GM12865 (cell line): ENCODE measurements around the gene MAD1L1.

ENCODE experiments used
- DNase-seq: peaks from one replicate; pipeline ENCODE4 v3.0.0; 2010; ENCODE audit warnings: low read depth
- H3K4me3 ChIP-seq: 2 replicates; pipeline ENCODE4 v1.5.1; 2011; ENCODE audit warnings: mild to moderate bottlenecking, low read depth, low read length, control low read depth
- TF ChIP-seq, protein P1 (sequence below): IDR thresholded peaks from 2 replicates; pipeline ENCODE4 v1.5.1; 2011; ENCODE audit warnings: low read length, control low read depth, low read depth, inconsistent platforms; ENCODE audit not compliant: insufficient read depth; ENCODE audit errors: missing control alignments

Gene MAD1L1

DNA sequence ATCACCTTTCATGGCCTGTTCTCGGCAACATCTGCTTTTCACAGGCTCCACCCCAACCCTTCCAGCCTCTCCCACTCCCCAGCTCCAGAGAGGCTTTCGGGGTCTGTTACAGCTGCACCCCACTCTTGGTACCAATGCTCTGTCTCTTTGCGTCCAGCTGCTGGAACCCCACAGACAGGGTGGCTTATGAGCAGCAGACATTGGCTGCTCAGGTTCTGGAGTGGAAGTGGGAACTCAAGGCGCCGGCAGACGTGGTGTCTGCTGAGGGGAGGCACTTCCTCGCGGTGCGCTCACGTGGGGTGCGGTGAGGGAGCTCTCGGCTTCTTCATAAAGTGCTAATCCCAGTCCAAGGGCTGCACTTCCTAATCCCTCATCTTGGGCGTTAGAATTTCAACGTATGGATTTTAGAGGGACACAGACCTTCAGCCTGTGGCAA is 377.0 kb downstream of the MAD1L1 start:
- no peak overlapping the region for H3K4me3 ChIP-seq
- DNase-seq: no peak
- TF ChIP-seq, protein P1, sequence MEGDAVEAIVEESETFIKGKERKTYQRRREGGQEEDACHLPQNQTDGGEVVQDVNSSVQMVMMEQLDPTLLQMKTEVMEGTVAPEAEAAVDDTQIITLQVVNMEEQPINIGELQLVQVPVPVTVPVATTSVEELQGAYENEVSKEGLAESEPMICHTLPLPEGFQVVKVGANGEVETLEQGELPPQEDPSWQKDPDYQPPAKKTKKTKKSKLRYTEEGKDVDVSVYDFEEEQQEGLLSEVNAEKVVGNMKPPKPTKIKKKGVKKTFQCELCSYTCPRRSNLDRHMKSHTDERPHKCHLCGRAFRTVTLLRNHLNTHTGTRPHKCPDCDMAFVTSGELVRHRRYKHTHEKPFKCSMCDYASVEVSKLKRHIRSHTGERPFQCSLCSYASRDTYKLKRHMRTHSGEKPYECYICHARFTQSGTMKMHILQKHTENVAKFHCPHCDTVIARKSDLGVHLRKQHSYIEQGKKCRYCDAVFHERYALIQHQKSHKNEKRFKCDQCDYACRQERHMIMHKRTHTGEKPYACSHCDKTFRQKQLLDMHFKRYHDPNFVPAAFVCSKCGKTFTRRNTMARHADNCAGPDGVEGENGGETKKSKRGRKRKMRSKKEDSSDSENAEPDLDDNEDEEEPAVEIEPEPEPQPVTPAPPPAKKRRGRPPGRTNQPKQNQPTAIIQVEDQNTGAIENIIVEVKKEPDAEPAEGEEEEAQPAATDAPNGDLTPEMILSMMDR: no peak

DNA sequence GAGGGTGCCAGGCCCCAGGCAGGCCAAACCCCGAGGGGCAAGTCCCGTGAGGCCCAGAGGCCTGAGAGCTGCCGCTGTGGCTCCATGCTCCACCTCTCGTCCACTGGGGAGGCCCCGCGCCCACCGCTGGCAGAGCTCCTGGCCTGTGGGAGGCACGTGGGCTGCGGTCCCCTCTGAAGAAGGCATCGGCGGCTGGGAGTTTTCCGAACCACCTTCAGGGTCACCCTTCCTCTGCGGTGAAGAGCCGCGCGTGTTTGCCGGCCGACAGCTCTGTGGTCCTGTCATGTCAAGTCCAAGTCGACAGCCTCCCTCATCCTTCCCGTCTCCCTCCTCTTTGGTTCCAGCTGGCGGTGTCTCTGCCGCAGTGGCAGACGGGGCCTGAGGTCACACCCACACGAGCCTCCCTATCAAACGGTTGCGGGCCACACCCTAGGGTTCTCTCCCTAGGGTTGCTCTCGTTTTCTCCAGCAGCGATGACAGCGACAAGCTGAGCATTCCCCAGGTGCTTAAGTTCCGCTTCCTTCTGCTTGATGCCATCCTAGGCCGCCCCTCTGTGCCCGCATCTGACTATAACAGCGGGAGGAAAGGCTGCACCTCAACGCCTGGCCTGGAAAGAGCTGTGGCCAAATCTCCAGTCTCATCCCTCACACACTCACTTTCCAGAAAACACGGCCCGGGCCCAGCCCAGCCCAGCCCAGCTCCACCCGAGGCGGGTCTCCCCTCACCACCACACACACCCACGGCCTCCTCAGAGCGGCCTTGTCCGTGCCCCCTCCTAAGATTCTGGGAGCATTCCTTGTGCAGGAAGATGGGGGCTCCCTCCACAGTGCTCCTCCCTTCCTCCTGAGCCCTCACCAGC is 377.6 kb downstream of the MAD1L1 start:
- H3K4me3 ChIP-seq: no peak overlapping the region
- TF ChIP-seq, protein P1: no peak
- DNase-seq: no peak

DNA sequence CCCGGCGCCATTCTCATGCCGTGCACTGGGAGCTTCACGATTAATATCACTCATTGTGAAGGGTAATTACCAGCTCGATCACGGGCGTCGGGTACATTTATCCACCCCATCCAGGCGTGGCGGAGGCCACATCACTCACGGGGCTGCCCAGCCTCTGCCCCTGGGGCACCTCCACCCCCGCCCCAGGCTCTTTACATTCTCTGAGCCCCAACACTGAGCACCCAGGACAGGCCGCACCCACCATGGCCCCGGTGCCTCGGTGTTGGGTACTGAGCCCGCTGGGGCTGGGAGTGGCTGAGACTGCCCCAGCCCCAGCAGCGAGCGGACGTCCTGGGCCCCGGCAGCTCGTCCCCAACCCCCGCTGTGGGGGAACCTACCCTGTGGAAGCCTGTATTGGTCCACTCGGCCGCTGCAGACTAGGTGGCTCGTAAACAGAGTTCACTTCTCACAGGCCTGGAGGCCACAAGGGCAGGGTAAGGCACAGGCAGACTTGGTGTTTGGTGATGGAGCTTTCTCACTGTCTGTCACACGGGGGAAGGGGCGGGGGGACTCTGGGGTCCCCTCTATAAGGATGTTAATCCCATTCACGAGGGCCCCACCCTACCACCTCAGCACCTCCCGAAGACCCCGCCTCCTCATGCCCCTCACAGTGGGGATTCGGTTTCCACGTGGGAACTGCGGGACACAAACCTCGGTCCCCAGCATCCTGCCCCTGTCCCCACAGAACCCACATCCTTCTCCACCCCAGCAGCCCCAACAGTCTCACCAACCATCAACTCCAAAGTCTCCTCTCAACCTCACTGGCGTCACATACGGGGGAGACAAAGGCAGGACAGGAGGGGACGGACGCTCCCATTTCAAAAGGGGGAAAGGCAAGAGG is 378.5 kb downstream of the MAD1L1 start:
- TF ChIP-seq, protein P1: no peak
- no peak for DNase-seq
- H3K4me3 ChIP-seq: no peak overlapping the region

DNA sequence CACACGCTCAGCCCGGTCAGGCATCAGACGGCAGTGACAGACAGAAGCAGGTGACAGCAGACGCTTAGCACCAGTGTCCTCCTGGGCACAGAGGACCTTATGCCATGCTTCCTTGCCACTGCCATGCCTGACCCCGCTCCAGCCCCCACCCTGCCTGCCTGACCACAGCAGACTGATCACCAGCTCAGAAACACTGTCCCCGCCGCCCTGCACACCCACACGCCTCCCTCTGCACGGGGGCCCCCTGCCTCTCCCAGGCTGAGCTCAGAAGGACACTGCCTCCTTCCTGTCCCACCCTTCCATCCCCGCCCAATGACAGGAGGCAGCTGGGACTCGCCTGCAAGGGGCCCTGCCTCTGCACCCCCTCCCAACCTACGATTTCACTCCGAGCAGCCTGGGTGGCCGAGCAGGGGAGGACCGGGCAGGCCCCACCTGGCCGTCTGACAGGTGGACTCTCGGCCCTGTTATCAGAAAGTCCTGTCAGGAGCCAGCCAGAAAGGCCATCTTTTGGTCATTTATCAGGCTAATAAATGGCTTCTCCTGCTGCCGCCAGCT is 379.2 kb downstream of the MAD1L1 start:
- DNase-seq: no peak
- TF ChIP-seq, protein P1: no peak
- no peak overlapping the region for H3K4me3 ChIP-seq

DNA sequence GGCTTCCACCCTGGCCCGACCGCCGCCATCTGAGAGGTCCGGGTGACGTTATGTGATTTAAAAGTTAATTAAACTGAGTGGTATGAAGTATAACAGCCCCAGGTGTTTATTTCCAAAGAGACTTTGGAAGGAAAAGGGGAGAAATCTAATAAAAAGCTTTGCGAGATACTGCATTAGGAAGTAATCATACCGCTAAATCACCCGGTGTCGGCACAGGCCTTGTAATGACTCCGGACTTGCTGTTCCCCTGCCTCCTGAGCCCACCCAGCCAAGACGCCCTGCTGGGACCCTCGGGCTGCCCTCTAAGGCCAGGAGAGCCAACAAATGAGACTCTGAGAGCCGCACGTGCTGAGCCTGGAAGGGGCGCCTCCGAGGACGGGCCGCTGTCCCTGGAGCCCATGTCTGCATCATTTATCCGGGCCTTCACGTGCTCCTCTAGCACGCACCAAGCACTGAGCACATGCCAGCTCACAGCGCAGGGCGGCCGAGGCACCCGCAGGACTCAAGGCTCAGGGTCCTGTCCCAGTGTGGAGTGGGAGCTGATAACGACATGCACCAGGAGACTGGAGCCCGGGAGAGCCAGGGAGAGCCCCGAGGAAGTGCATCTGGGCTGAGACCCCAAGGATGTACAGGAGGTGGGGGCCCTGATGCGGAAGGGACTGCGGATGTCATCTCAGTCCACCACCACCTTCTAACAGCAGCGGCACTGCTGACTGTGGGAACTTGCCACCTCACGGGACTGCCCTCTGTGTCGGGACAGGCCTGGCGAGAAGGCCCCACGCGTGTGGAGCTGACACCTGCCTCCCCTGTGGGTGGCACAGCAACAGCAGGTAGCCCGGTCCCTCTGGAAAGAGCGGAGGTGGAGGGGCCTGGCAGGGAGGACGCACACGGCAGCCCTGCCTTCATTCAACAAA is 380.0 kb downstream of the MAD1L1 start:
- TF ChIP-seq, protein P1: no peak
- DNase-seq: no peak
- no peak overlapping the region for H3K4me3 ChIP-seq
